D341Med (cell line): Measurements from ENCODE around the gene TLR1.
"Not testable (repeated sequence)": the region's sequence is repeated elsewhere in the genome, so short reads cannot be mapped to it uniquely, and the experiment has no call there.

Experiments used
- DNase-seq: peaks from one replicate; pipeline ENCODE4 v3.0.0; 2012; ENCODE audit warnings: low spot score

The TLR1 gene

GRCh38 chr4:38805530-38806145 lies 1.0 kb upstream of the TLR1 start:
- no peak for DNase-seq

- DNase-seq: no peak
These were observed 548 bp downstream of the TLR1 start for GRCh38 chr4:38803833-38804653.

GRCh38 chr4:38802561-38803355 lies 1.8 kb downstream of the TLR1 start:
- DNase-seq: no peak

- DNase-seq: no peak
These were observed 3.6 kb downstream of the TLR1 start for GRCh38 chr4:38800961-38801450.

GRCh38 chr4:38800366-38800765 lies 4.2 kb downstream of the TLR1 start:
- no peak for DNase-seq

- DNase-seq: no peak
These were observed 9.5 kb downstream of the TLR1 start for GRCh38 chr4:38795087-38795486.

- no peak for DNase-seq
These were observed 10.5 kb downstream of the TLR1 start for GRCh38 chr4:38794051-38794450.

- DNase-seq: no peak
These were observed 13.6 kb downstream of the TLR1 start for GRCh38 chr4:38791010-38791409.

- DNase-seq: no peak
These were observed 16.3 kb downstream of the TLR1 start for GRCh38 chr4:38788317-38788716.

GRCh38 chr4:38787693-38788092 lies 16.9 kb downstream of the TLR1 start:
- no peak for DNase-seq

- no peak for DNase-seq
These were observed 18.6 kb downstream of the TLR1 start for GRCh38 chr4:38785901-38786402.

GRCh38 chr4:38785041-38785790 lies 19.4 kb downstream of the TLR1 start:
- no peak for DNase-seq

- no peak for DNase-seq
These were observed 20.4 kb downstream of the TLR1 start for GRCh38 chr4:38784141-38784540.

- no peak for DNase-seq
These were observed 21.5 kb downstream of the TLR1 start for GRCh38 chr4:38783109-38783460.

GRCh38 chr4:38782452-38783108 lies 22.0 kb downstream of the TLR1 start, which contains the start of gene TLR10:
Gene TLR10, minus strand, starts transcription at chr4:38782990. Its CDS starts 7,400 bp downstream, at chr4:38775590.
- DNase-seq: peak; percentile 64

GRCh38 chr4:38781854-38782261 lies 22.7 kb downstream of the TLR1 start:
- no peak for DNase-seq

- DNase-seq: no peak
These were observed 23.6 kb downstream of the TLR1 start for GRCh38 chr4:38780833-38781484.

GRCh38 chr4:38779790-38780189 lies 24.8 kb downstream of the TLR1 start:
- DNase-seq: no peak

GRCh38 chr4:38777925-38778324 lies 26.7 kb downstream of the TLR1 start:
- DNase-seq: not testable (repeated sequence)

- no peak for DNase-seq
These were observed 29.3 kb downstream of the TLR1 start for GRCh38 chr4:38775326-38775725.
